Dedifferentiated amniotic fluid mesenchymal stem cell (primary cell): ENCODE measurements around the gene PER2.
"Not testable (repeated sequence)": the region's sequence is repeated elsewhere in the genome, so short reads cannot be mapped to it uniquely, and the experiment has no call there.

Experiments used
- DNase-seq: peaks from one replicate; pipeline ENCODE4 v3.0.0-alpha.2; 2016; ENCODE audit errors: extremely low spot score

The PER2 gene

GRCh38 chr2:238313289-238313990 is 25.0 kb upstream of the PER2 start:
- DNase-seq: no peak

GRCh38 chr2:238310721-238311120 is 22.3 kb upstream of the PER2 start:
- not testable (repeated sequence) for DNase-seq

GRCh38 chr2:238308177-238308576 is 19.8 kb upstream of the PER2 start:
- no peak for DNase-seq

- no peak for DNase-seq
These were observed 18.2 kb upstream of the PER2 start for GRCh38 chr2:238306672-238306998.

GRCh38 chr2:238305965-238306671 is 17.7 kb upstream of the PER2 start:
- no peak for DNase-seq

- no peak for DNase-seq
These were observed 16.9 kb upstream of the PER2 start for GRCh38 chr2:238305092-238305862.

GRCh38 chr2:238304116-238304515 is 15.7 kb upstream of the PER2 start:
- DNase-seq: no peak

GRCh38 chr2:238302751-238303150 is 14.3 kb upstream of the PER2 start:
- no peak for DNase-seq

- DNase-seq: no peak
These were observed 13.7 kb upstream of the PER2 start for GRCh38 chr2:238302087-238302486.

GRCh38 chr2:238299803-238300202 is 11.4 kb upstream of the PER2 start:
- DNase-seq: no peak

GRCh38 chr2:238296638-238297457 is 8.4 kb upstream of the PER2 start:
- no peak for DNase-seq

- DNase-seq: no peak
These were observed 7.0 kb upstream of the PER2 start for GRCh38 chr2:238295144-238296112.

- DNase-seq: no peak
These were observed 6.2 kb upstream of the PER2 start for GRCh38 chr2:238294393-238295143.

GRCh38 chr2:238294046-238294392 is 5.6 kb upstream of the PER2 start:
- DNase-seq: no peak

GRCh38 chr2:238291550-238292281 is 3.3 kb upstream of the PER2 start:
- DNase-seq: no peak

- DNase-seq: no peak
These were observed 2.5 kb upstream of the PER2 start for GRCh38 chr2:238290715-238291549.

- no peak for DNase-seq
These were observed 1.7 kb upstream of the PER2 start for GRCh38 chr2:238290091-238290509.

- no peak for DNase-seq
These were observed 1.2 kb upstream of the PER2 start for GRCh38 chr2:238289574-238289973.
